Esophagus muscularis mucosa (tissue), 3 donors: ENCODE results near the gene AKR1C2.
"Not testable (repeated sequence)": the region's sequence is repeated elsewhere in the genome, so short reads cannot be mapped to it uniquely, and the experiment has no call there.

Source experiments
- EP300 ChIP-seq: sonication (generic); formaldehyde crosslinking; IDR thresholded peaks from one replicate; pipeline ENCODE4 v1.6.1; 2017; ENCODE audit warnings: antibody characterized with exemption
- TF ChIP-seq, protein P1 (sequence below), 3 experiments: fragments of 200-600 bp in 2 of 3; fragments of 450-650 bp in 1 of 3; sonication (generic) in 2 of 3; IDR thresholded peaks; one replicate each; pipeline ENCODE4 v1.5.1; 2017 to 2019; ENCODE audit warnings: antibody characterized with exemption in 3 of 3, mild to moderate bottlenecking in 2 of 3, moderate library complexity in 1 of 3

DNA sequence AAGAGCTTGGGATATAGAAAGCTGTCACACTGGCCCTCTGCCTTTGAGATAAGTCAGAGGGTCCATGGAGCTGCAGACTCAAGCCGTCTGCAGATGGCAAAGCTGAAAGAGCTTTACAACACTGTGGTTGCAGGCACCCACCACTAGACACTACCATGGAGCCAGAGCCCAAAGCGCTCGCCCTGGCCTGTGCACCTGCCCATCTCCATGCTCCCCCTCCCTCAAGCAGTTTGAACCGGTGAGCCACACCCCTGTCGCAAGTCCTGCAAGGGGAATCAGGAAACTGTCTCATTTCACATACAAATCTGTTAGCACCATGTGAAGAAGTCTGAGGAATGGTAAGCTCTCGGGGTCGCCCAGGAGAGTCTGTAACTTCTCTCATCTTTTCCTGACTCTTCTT, 6.4 kb upstream of the AKR1C2 start:
- TF ChIP-seq, protein P1, sequence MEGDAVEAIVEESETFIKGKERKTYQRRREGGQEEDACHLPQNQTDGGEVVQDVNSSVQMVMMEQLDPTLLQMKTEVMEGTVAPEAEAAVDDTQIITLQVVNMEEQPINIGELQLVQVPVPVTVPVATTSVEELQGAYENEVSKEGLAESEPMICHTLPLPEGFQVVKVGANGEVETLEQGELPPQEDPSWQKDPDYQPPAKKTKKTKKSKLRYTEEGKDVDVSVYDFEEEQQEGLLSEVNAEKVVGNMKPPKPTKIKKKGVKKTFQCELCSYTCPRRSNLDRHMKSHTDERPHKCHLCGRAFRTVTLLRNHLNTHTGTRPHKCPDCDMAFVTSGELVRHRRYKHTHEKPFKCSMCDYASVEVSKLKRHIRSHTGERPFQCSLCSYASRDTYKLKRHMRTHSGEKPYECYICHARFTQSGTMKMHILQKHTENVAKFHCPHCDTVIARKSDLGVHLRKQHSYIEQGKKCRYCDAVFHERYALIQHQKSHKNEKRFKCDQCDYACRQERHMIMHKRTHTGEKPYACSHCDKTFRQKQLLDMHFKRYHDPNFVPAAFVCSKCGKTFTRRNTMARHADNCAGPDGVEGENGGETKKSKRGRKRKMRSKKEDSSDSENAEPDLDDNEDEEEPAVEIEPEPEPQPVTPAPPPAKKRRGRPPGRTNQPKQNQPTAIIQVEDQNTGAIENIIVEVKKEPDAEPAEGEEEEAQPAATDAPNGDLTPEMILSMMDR (IDR thresholded peaks at IDR 0.05), result not testable (repeated sequence)
- TF ChIP-seq EP300, result not testable (repeated sequence)
